ENCODE data around the gene CRB1.

Gene CRB1

DNA sequence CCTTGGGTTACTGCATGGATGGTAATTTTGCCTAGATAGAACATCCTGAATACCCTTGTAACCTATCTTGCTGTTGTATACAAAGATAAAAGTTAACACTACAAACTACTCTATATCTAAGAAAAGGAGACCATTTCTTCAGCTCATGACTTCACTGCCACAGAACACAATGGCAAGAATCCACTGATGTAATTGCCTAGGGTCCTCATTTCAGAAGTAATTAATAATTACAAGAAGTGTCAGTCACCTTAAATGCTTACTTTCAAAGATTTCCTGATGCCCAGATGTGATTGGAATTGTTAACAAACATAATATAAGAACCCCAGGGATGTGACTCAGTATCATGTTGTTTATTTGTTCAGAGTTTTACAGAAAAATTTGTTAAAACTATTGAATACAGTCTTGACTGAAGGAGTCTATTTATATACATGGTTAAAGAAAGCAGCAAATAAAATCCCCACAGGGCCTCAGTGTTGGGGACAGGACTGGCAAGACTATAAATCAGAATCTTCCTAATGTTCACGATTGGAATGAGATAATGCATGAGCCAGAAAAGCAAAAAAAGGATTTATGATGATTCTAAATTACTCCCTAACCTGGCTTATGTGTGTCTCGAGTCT is 83.9 kb downstream of the CRB1 start:
- DNase-seq: no peak

- no peak for DNase-seq
Measured at GRCh38 chr1:197355248-197355995, 87.4 kb downstream of the CRB1 start.

DNA sequence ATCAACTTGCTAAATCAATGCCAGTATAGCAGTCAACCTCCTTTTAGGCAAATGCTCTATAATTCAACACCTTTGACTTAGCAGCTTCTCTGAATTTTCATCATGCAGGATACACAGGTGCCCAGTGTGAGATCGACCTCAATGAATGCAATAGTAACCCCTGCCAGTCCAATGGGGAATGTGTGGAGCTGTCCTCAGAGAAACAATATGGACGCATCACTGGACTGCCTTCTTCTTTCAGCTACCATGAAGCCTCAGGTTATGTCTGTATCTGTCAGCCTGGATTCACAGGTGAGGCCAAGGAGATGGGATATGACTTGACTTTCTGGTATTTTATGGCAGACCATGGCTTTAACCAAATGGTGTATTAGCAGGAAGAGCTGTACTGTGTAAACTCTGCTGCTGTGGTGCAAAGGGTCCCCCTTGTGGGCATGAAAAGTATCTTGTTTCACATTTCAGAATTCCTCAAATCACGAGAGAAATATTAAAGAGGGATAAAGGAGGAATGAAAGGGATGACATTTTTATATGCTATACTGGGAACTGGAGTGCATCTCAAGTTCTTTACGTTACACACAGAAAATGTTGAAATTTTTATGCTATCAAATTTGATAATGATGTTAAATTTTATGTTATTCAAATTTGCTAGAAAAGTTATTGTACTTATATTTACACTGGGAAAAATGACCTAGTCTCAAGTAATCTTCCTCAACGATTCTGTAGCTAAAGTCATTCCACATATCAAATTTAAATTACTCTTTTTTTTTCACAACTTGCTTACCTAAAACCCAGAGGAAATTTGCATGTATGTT is 88.9 kb downstream of the CRB1 start:
- DNase-seq: peak; percentile 44

DNA sequence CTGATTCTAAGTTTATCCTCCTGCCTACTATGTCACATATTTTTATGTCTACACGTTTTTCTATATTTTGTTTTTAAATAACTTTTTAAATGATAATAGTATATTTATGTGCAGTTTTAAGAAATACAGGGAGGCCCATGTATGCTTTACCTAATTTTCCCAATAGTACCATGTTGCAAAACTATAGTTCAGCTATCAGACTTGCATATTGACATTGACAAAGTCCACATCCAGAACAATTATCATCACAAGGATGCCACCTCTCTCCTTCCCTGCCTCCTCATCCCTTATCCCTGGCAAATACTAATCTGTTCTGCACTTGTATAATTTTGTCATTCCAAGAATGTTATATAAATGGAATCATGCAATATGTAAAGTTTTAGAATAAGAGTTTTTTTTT is 90.9 kb downstream of the CRB1 start:
- no peak for DNase-seq

- peak; percentile 42 for DNase-seq
Measured at GRCh38 chr1:197360068-197360467, 92.0 kb downstream of the CRB1 start.

GRCh38 chr1:197362871-197363270 is 94.8 kb downstream of the CRB1 start:
- DNase-seq: no peak

- no peak for DNase-seq
Measured at GRCh38 chr1:197363855-197364254, 95.8 kb downstream of the CRB1 start.

GRCh38 chr1:197366996-197367395 is 98.9 kb downstream of the CRB1 start:
- no peak for DNase-seq

GRCh38 chr1:197367627-197368026 is 99.6 kb downstream of the CRB1 start:
- DNase-seq: no peak

DNA sequence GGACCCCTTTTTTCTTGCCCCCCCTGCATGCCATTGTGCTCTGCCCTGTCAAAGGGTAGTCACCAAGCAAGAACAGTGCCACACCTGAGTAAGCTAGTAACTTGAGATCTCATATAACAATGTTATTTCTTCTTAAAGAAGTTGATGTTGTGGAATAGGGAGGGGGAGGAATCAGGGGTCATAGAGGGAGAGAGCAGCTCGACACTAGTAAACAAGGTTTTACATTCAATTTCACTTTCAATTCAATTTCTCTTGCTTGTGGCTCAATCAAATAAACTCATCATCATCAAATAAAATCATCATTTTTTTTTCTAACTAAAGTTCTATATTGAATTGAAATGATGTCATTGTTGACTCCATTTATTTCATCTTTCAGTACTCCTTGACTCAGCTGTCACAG is 106.4 kb downstream of the CRB1 start:
- no peak for DNase-seq

DNA sequence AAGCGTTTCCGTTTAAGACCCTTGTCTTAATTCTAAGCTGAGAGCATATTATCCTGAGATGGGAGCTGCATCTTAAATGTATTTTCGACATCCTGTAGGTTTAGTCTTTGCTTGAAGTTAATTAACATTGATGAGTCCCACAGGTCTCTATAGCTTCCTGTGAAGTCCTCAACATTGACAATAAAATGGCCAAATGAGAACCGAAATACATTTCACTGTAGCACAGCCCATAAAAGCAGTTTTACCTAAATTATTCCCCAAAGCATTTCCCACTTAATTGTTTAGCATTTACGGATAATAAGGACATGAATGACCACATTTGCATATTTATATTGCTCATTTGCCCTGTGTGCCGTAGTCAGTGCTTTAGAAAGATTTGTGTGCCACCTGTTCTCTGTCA is 116.4 kb downstream of the CRB1 start:
- DNase-seq: no peak

- peak; percentile 51 for DNase-seq
Measured at GRCh38 chr1:197388801-197389200, 120.7 kb downstream of the CRB1 start.

DNA sequence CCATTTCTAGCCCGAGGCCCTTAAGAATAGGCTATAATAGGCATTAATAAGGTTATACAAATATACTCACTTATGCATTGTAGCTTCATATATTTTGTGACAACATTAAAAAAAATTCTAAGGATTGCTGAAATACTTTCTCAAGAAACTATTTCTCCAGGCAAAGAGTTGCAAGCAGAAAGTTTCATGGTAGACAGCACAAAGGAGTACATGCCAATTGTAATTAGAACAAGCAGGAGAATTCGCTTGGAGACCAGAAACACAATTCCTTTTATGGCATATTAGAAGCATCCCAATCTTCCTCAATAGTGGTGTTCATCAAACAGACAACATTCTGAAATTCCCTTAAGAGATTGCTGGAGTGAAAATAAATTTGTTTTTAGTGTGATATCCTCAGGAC is 122.8 kb downstream of the CRB1 start:
- DNase-seq: no peak

DNA sequence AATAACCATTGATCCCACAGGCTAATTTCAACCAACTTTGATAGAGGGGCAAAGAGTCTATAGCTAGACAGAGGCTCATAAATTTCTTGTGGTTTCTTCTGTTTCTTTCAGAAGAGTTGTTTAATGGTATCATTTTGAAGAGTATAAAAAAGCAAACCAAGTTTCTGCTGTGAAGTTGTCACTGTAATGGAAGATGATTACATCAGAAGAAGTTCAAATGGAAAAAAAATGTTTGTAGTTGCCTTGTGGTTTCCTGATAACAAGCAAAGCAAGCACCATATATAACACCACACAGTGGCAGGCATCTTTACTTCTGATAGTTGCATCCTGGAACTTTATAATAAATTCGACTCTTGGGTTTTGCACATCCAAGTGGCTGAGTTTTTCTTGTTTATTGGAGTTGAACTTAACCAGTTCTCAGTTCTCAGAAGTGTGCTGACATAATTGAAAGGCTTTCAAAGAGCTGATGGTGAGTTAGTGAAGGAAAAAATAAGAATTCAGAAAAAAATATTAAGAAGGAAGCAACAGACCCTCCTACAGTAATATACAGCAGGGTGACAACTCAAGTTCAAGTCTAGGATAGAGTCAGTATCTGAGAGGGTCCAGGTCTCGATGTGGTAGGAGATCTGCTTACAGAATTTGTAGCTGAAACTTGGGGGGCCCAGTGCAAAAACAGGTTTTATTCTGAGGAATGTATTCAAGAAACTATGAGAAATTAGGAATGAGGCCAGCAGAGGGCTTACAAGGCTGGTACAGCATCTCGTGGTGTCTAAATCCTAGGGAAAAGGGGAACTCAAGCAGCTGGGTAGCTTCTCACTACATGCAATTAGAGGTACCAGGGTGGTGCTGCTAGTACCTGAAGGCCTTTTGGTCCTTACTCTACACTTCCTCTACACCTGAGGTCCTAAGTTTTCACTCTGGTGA is 123.5 kb downstream of the CRB1 start:
- DNase-seq: peak; percentile 46

- no peak for DNase-seq
Measured at GRCh38 chr1:197392541-197392940, 124.5 kb downstream of the CRB1 start.

- DNase-seq: no peak
Measured at GRCh38 chr1:197393105-197393504, 125.1 kb downstream of the CRB1 start.

GRCh38 chr1:197393772-197394171 is 125.7 kb downstream of the CRB1 start:
- no peak for DNase-seq

DNA sequence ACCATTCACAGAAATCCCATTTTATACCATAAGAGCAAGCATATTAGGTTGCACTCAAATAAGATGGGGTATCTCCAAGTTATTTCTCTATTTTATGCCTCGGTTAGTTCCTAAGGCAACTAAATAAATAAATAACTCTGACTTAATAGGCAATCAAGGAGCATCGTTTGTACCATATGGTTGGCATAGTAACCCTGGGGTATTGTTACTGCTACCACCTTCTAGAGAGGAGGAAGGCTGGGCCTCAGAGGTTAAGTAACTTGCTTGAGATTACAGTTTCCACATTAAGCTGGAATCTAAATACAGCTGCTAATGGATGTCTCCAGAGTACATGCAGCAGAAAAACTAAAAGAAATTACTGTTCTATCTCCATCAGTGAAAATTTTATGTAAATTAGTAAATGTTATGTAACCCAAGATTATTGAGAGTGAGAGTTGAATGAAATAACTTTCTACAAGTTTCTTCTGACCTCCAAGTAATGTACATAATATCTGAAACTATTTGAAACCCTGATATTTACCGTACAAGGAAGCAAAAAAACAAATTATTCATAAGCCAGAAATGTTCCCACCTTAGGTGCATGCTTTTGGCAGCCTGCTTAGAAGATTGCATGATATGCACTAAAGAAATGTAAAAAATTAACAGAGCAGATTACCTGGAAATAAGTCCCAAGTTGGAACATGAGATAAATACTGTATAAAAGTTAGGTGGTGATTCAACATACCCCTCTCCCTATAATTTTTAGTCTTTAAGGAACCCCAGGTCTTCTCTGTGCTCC is 127.0 kb downstream of the CRB1 start:
- no peak for DNase-seq

DNA sequence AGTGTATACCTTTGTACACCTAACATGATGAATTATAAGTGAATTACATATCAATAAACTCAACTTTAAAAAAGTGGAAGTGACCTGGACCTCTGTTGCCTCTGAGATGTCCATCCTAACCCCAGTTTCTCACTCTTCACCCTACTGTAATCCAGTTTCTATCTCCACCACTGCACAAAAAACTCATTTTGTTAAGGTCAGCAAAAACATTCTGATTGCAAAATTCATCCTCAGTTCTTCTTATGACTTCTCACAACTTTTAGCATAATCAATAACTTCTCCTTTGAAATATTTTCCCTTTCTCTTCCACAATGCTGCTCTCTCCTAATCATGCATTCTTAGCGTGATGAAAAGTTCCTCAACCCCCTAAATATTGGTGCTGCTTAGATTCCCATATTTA is 129.8 kb downstream of the CRB1 start:
- DNase-seq: no peak

DNA sequence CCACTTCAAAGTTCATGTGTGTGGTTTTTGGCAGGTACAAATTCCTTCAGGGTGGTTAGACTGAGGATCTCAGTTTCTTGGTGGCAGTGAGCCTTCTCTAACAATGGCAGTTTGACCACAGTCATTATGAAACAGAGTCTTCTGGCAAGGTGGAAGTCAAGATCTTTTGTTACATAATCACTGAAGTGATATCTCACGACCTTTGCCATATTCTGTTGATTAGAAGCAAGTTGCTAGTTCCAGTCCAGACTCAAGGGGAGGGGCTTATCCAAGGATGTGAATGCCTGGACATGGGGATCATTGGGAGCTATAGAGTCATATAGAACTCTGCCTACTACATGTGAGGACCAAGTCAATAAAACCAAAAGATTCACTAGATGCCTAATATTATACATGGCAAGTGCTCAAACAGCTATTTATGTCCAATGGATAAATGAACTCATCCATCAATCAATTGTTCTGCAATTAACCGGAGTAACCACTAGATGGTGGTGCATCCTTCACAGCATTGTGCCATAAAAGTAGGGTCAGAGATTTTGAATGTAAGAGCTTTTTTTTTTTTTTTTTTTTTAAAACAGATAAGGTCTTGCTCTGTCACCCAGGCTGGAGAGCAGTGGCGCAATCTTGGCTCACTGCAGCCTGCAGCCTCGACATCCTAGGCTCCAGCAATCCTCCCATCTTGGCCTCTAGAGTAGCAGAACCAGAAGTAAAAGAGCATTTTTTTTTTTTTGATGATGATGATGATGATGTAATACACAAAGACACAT is 131.9 kb downstream of the CRB1 start:
- DNase-seq: peak; percentile 43

DNA sequence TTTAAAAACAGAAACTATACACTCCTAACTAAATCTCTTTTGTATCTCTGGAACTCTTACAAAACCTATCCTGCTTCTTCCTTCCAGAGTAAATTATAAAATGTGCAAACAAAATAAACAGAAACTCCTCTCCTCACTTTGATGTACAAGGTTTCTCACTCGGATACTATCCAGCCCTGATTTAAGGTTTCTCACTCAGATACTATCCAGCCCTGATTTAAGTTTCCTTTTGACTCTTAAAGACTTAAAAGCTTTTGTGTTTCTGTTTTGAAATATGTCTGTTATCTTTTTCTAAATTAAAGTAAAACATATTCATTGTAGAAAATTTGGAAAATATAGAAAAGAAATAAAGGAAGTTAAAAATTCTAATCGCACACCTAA is 132.5 kb downstream of the CRB1 start:
- DNase-seq: no peak
